Measurements from ENCODE around the gene PLEKHA5.
A peak's percentile ranks its signal among the peaks of the same experiment; 100 is the strongest.

PLEKHA5 gene

GRCh38 chr12:19421503-19422282 lies 292.2 kb downstream of the PLEKHA5 start:
- TF ChIP-seq CTCF (IDR thresholded peaks at IDR 0.05; ENCODE audit: low read depth, low read length): no peak
- DNase-seq: no peak
- Histone ChIP-seq H3K9me3 (ENCODE audit: severe bottlenecking) (peaks cover 3% of the 10 kb centered on the region), H3K4me3 (ENCODE audit: low read depth, low read length) (no peak overlapping the region), H3K27me3 (ENCODE audit: insufficient read depth, low read depth, severe bottlenecking) (no peaks in the 10 kb centered on the region), H3K27ac (no peak overlapping the region), H3K36me3 (no peaks in the 10 kb centered on the region)

- peak; percentile 21 for DNase-seq
- no peaks in the 10 kb centered on the region for H3K36me3 ChIP-seq
- H3K27ac ChIP-seq: no peak overlapping the region
- peaks cover 3% of the 10 kb centered on the region for H3K9me3 ChIP-seq (ENCODE audit: severe bottlenecking)
- H3K4me3 ChIP-seq (ENCODE audit: low read depth, low read length): no peak overlapping the region
- no peaks in the 10 kb centered on the region for H3K27me3 ChIP-seq (ENCODE audit: insufficient read depth, low read depth, severe bottlenecking)
- TF ChIP-seq CTCF (IDR thresholded peaks at IDR 0.05; ENCODE audit: low read depth, low read length): no peak
These were observed 293.8 kb downstream of the PLEKHA5 start for GRCh38 chr12:19423166-19423930.
